HCT116 (cell line): ENCODE measurements around the gene SH3TC1. TPM values are rescaled to one million over a fixed set of nuclear protein-coding genes. Genes with fewer than 3 reads are reported as not detected.
A peak's percentile ranks its signal among the peaks of the same experiment; 100 is the strongest.

Experiments used
- ATAC-seq: fragments of 200-7000 bp; cut with Tn5 transposase; 2 replicates; pipeline ENCODE4 v1.9.1; 2020; ENCODE audit warnings: mild to moderate bottlenecking, moderate library complexity
- BruUV-seq: library from RNA; stranded (reverse); fragments of 400-500 nt; replicated peaks from 2 replicates; lab custom pipeline; 2021; lab: Mats Ljungman, UMichigan
- CTCF ChIA-PET: fragments of 300-600 bp; sonication (Branson Sonifier 250); formaldehyde crosslinking; loops from one replicate; lab custom pipeline; 2021; ENCODE audit warnings: antibody characterized with exemption; lab: Charles Lee
- POLR2A ChIA-PET: fragments of 300-600, 350-600 bp; sonication (Branson Sonifier 250); formaldehyde crosslinking; loops from one replicate; lab custom pipeline; 2021; ENCODE audit warnings: antibody characterized with exemption; lab: Charles Lee
- RAD21 ChIA-PET, 2 experiments: fragments of 300-600 bp; sonication (Branson Sonifier 250); formaldehyde crosslinking; loops; one replicate each; lab custom pipeline; 2023; ENCODE audit warnings: low total read pairs in 2 of 2; ENCODE audit not compliant: uncharacterized antibody in 2 of 2, unreplicated experiment in 2 of 2, low non-redundant PET in 1 of 2; lab: Charles Lee
- DNase-seq: peaks from one replicate; pipeline ENCODE4 v3.0.0-alpha.2; 2010; ENCODE audit warnings: low read depth, low spot score
- H2AFZ ChIP-seq: fragments of 200-600 bp; shearing (Covaris generic), sonication (generic); 2 replicates; pipeline ENCODE4 v1.6.1; 2017; ENCODE audit warnings: low read depth, mixed run types, mixed read lengths, antibody characterized with exemption, low read length; ENCODE audit not compliant: poor library complexity, severe bottlenecking
- H3K27ac ChIP-seq: 2 replicates; pipeline ENCODE4 v1.5.1; 2012; ENCODE audit warnings: low read depth, low read length
- H3K27me3 ChIP-seq: fragments of 200-600 bp; sonication (generic); 2 replicates; pipeline ENCODE4 v1.6.1; 2016; ENCODE audit warnings: mixed run types, low read length, mixed read lengths; ENCODE audit not compliant: insufficient read depth
- H3K36me3 ChIP-seq, 2 experiments: fragments of 200-500 bp in 1 of 2; fragments of 200-600 bp in 1 of 2; sonication (Bioruptor generic) in 1 of 2; sonication (generic) in 1 of 2; 2 replicates each; pipeline versions ENCODE4 v1.5.1 to v1.6.1; 2014 to 2016; ENCODE audit warnings: low read length in 2 of 2, inconsistent platforms in 1 of 2, mixed read lengths in 1 of 2, mixed run types in 1 of 2; ENCODE audit not compliant: insufficient read depth in 2 of 2, control insufficient read depth in 1 of 2
- H3K4me1 ChIP-seq, 2 experiments: fragments of 200-600 bp in 1 of 2; sonication (generic) in 1 of 2; 2 replicates each; pipeline versions ENCODE4 v1.5.1 to v1.6.1; 2012 to 2017; ENCODE audit warnings: low read length in 2 of 2, inconsistent platforms in 1 of 2, mild to moderate bottlenecking in 1 of 2, mixed read lengths in 1 of 2, mixed run types in 1 of 2, moderate library complexity in 1 of 2; ENCODE audit not compliant: insufficient read depth in 2 of 2, control insufficient read depth in 1 of 2
- H3K4me2 ChIP-seq: fragments of 200-600 bp; sonication (generic); 2 replicates; pipeline ENCODE4 v1.6.1; 2017; ENCODE audit warnings: mixed run types, low read length, mixed read lengths
- H3K4me3 ChIP-seq, 2 experiments: fragments of 200-600 bp in 1 of 2; sonication (generic) in 1 of 2; replicated peaks in 1 of 2; 2 replicates each; pipeline ENCODE4 v1.5.1; 2011 to 2016; ENCODE audit warnings: low read length in 2 of 2, control low read depth in 1 of 2, low read depth in 1 of 2, mild to moderate bottlenecking in 1 of 2, mixed read lengths in 1 of 2, mixed run types in 1 of 2
- H3K79me2 ChIP-seq: fragments of 200-600 bp; sonication (generic); 2 replicates; pipeline ENCODE4 v1.6.1; 2017; ENCODE audit warnings: mild to moderate bottlenecking, mixed run types, low read length, moderate library complexity, mixed read lengths; ENCODE audit not compliant: insufficient read depth
- H3K9ac ChIP-seq: fragments of 200-600 bp; sonication (generic); 2 replicates; pipeline ENCODE4 v1.6.1; 2016; ENCODE audit warnings: low read length, mixed read lengths
- H3K9me2 ChIP-seq: fragments of 200-600 bp; sonication (generic), shearing (Covaris generic); 2 replicates; pipeline ENCODE4 v1.6.1; 2017; ENCODE audit warnings: mixed run types, mild to moderate bottlenecking, moderate library complexity; ENCODE audit not compliant: insufficient read depth
- H3K9me3 ChIP-seq, 2 experiments: fragments of 200-500 bp in 1 of 2; fragments of 200-600 bp in 1 of 2; sonication (Bioruptor generic) in 1 of 2; sonication (generic) in 1 of 2; 2 replicates each; pipeline ENCODE4 v1.6.1; 2014 to 2017; ENCODE audit warnings: low read length in 2 of 2, mixed read lengths in 2 of 2, inconsistent platforms in 1 of 2, low read depth in 1 of 2, mild to moderate bottlenecking in 1 of 2, mixed run types in 1 of 2, moderate library complexity in 1 of 2; ENCODE audit not compliant: control insufficient read depth in 1 of 2, insufficient read depth in 1 of 2
- H4K20me1 ChIP-seq: fragments of 200-600 bp; sonication (generic), shearing (Covaris generic); 2 replicates; pipeline ENCODE4 v1.6.1; 2017; ENCODE audit warnings: mixed run types, mild to moderate bottlenecking, moderate library complexity; ENCODE audit not compliant: insufficient read depth
- CTCF ChIP-seq, 3 experiments: fragments of 200-600 bp in 1 of 3; sonication (generic) in 1 of 3; IDR thresholded peaks in 2 of 3; conservative IDR thresholded peaks in 1 of 3; 2 replicates each; pipeline ENCODE4 v1.5.1; 2012 to 2017; ENCODE audit warnings: low read depth in 2 of 3, low read length in 2 of 3, antibody characterized with exemption in 1 of 3, borderline replicate concordance in 1 of 3, control low read depth in 1 of 3, mild to moderate bottlenecking in 1 of 3, mixed read lengths in 1 of 3, mixed run types in 1 of 3, moderate library complexity in 1 of 3; ENCODE audit not compliant: insufficient read depth in 1 of 3
- EZH2phosphoT487 ChIP-seq: fragments of 200-600 bp; IDR thresholded peaks from 2 replicates; pipeline ENCODE4 v1.6.1; 2018; ENCODE audit warnings: antibody characterized with exemption, borderline replicate concordance
- MAX ChIP-seq: IDR thresholded peaks from 2 replicates; pipeline ENCODE4 v1.6.1; 2012
- SIN3A ChIP-seq: IDR thresholded peaks from 2 replicates; pipeline ENCODE4 v1.6.1; 2012; ENCODE audit warnings: low read depth
- YY1 ChIP-seq: IDR thresholded peaks from 2 replicates; pipeline ENCODE4 v1.6.1; 2011; ENCODE audit warnings: low read length, low read depth, moderate library complexity, mild to moderate bottlenecking; ENCODE audit not compliant: insufficient replicate concordance; ENCODE audit errors: extremely low read depth
- ZFX ChIP-seq: fragments of 450-650 bp; IDR thresholded peaks from 2 replicates; pipeline ENCODE4 v1.6.1; 2017
- intact Hi-C: fragments of 100-400 bp; cut with micrococcal nuclease; formaldehyde crosslinking; loops from 2 replicates; pipeline ENCODE4 v1.10.0; 2022
- total RNA-seq: library from RNA; stranded (reverse); gene quantifications from one replicate; pipeline ENCODE4 v1.2.1, GENCODE V29; 2021; ENCODE audit not compliant: unreplicated experiment

Gene SH3TC1
- total RNA-seq, 1 experiment from 2014 or later, result 12.5 TPM

- Histone ChIP-seq H3K27me3 (no peaks in the 10 kb centered on the region), H3K36me3 (no peaks in the 10 kb centered on the region), H3K9ac (peak overlapping the region; percentile 66), H4K20me1 (no peaks in the 10 kb centered on the region), H3K27ac (peak overlapping the region; percentile 67; the same call in 1 of the 2 replicates), H3K4me2 (peak overlapping the region; percentile 89)
- RAD21 ChIA-PET, result interaction anchor here (0.9 to 1.0 kb wide), 2 partner anchors 23 kb away, joined by 3 to 4 read pairs; no protein-coding TSS in a partner anchor
- no peak for DNase-seq
- TF ChIP-seq YY1 (no peak), CTCF (IDR thresholded peaks at IDR 0.05 in 2 of 3, conservative IDR thresholded peaks at IDR 0.05 in 1 of 3; ENCODE audit: borderline replicate concordance in 1 of 3, insufficient read depth in 1 of 3, low read depth in 2 of 3, low read length in 2 of 3) (no peak), ZFX (no peak), SIN3A (no peak), EZH2phosphoT487 (no peak), MAX (no peak)
- TF ChIP-seq, all 23 proteins: peak for 0
- POLR2A ChIA-PET, result interaction anchor here (1.5 kb wide), 1 partner anchor 15 kb away, joined by 3 read pairs; no protein-coding TSS in a partner anchor
- no peaks in the 10 kb centered on the region for H3K9me2 ChIP-seq
- H3K79me2 ChIP-seq, result no peaks in the 10 kb centered on the region
- H2AFZ ChIP-seq, result no peak overlapping the region
- BruUV-seq, result TSS peak; percentile 67
- ATAC-seq, result no peak
- H3K9me3 ChIP-seq, result no peaks in the 10 kb centered on the region
- peaks cover 22 to 36% of the 10 kb centered on the region in 2 experiments for H3K4me1 ChIP-seq
- intact Hi-C loops, result no loop called here
- CTCF ChIA-PET, result interaction anchor here (1.4 kb wide), 1 partner anchor 23 kb away, joined by 8 read pairs; no protein-coding TSS in a partner anchor
- peak overlapping the region; percentile 52 to 64 for H3K4me3 ChIP-seq
Measured at GRCh38 chr4:8199594-8200301, 658 bp downstream of the SH3TC1 start.
